Epidermal melanocyte (primary cell): Measurements from ENCODE around the gene SNX15.
A peak's percentile ranks its signal among the peaks of the same experiment; 100 is the strongest.

Experiments used
- DNase-seq: peaks from one replicate; pipeline ENCODE4 v3.0.0; 2011; ENCODE audit warnings: low spot score; ENCODE audit not compliant: insufficient read length

Gene SNX15

DNA sequence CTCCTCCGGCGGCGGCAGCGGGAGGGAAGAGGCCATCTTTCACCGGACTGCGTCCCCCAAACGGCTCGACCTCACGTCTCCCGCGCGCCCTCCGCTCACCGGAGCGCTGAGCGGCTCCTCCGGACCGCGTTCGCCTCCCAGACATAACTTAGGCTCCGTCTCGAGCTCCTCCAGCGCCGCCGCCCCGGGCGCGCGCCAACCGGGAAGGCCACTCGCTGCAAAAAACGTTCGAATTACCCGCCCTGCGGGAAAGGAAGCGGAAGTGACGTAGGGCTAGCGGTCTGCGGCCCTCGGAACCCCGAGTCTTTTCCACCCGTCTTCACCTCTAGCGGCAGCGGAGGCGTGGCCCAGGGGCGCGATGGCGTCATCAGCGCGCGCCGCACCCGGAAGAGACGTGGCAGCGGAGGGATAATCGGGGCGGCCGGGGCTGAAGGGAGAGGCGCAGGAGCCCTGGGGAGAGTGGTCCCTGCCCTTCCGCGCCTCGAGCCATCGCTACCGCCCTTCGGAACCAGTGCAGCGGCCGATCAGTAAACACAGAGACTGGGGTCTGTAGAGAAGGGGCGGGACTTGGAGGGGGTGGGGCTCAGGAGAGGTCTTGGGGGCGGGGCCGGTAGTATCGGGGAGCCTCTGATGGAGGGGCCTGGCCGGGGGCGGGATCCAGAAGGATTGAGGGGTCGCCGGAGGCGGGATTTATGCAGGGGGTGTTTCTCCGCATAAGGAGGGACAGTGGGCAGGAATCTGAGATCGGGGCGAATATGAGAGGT lies 56.8 kb downstream of the SNX15 start, which contains the start of the genes CDCA5 and ZFPL1:
Gene CDCA5, minus strand, starts transcription at position 207 of the 764 bp plus-strand sequence. Its CDS starts 62 bp downstream, at position 145.
Gene ZFPL1, plus strand, starts transcription at position 389 of the 764 bp plus-strand sequence. CDS start 477 bp downstream, outside the sequence.
- DNase-seq: peak; percentile 98

DNA sequence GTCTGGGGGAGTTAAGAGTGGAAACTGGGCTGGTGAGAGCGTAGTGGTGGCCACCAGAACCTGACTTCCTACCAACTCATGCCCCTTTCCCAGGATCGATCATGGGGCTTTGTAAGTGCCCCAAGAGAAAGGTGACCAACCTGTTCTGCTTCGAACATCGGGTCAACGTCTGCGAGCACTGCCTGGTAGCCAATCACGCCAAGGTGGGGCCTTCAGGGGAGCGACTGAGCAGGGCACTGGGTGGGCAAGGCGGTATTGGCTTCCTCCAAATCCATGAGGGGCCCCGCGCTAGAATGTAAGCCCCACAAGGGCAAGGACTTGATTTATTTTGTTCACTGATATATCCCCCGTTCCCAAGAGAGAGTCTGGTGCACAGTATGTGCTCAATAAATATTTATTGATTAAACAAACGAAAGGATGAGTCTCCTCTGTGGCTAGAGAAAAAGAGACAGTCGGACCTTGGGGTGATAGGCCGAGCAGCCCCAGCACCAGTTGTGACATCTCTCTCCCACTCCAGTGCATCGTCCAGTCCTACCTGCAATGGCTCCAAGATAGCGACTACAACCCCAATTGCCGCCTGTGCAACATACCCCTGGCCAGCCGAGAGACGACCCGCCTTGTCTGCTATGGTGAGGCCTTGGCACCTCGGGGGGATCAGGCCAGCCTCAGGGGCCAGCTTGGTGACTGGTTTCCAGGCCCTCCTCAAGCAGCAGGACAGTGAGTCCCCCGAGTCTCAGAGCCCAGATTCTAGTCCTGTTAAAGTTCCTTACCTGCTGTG lies 57.5 kb downstream of the SNX15 start:
- no peak for DNase-seq

- no peak for DNase-seq
Observed at GRCh38 chr11:65085446-65085845, 58.2 kb downstream of the SNX15 start.

- DNase-seq: no peak
Observed at GRCh38 chr11:65086809-65087208, 59.6 kb downstream of the SNX15 start.

GRCh38 chr11:65087216-65087615 lies 60.0 kb downstream of the SNX15 start:
- no peak for DNase-seq

DNA sequence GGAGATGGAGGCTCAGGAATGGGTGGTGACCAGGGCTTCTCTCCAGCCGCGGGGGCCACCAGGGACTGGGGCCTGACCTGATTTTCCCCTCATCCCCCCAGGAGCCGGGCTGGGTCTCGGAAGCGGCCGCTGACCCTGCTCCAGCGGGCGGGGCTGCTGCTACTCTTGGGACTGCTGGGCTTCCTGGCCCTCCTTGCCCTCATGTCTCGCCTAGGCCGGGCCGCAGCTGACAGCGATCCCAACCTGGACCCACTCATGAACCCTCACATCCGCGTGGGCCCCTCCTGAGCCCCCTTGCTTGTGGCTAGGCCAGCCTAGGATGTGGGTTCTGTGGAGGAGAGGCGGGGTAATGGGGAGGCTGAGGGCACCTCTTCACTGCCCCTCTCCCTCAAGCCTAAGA lies 60.6 kb downstream of the SNX15 start:
- DNase-seq: no peak

GRCh38 chr11:65089621-65090020 lies 62.4 kb downstream of the SNX15 start:
- no peak for DNase-seq
